NCI-H524 (cell line): ENCODE data around the gene GPBP1L1.
"Not testable (repeated sequence)": the region's sequence is repeated elsewhere in the genome, so short reads cannot be mapped to it uniquely, and the experiment has no call there.

Experiments
- DNase-seq, 2 experiments: peaks; one replicate each; lab custom pipeline; 2025; lab: John Stamatoyannopoulos, UW

The GPBP1L1 gene

DNA sequence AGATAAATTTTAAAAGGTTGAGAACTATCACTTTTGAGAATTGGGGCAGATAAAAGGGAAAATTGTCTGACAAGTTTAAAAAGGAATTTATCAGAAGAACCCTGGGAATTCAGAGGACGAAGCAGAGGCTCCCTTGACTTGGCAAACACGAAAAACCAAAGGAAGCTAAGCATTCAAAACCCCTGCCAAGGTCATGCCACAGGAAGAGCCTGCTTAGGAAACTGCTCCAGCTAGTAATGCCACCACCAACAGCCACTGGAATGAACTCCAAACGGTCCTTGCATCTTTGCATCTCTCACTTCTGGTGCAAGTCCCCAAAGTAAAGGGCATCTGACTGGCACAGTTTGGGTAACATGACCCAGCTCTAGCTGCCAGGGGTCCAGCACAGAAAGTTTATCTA, 7.2 kb downstream of the GPBP1L1 start:
- DNase-seq: no peak

DNA sequence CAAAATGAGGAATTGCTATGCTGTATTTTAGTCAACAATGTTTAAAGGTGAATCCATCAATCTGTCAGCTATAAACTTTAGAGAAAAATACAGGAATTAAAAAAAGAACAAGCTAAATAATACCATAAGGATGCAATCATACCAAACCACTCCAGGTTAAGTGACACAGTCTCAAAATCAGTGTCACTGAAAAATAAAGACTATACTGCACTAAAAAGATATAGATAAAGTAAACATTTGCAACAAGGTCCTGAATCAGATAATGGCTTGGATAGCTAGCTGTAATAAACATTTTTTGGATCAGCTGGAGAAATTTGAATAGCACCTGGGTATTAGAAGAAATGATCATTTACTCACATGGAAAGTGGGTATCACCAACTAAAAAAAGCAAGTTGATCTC, 7.8 kb downstream of the GPBP1L1 start:
- no peak for DNase-seq

DNA sequence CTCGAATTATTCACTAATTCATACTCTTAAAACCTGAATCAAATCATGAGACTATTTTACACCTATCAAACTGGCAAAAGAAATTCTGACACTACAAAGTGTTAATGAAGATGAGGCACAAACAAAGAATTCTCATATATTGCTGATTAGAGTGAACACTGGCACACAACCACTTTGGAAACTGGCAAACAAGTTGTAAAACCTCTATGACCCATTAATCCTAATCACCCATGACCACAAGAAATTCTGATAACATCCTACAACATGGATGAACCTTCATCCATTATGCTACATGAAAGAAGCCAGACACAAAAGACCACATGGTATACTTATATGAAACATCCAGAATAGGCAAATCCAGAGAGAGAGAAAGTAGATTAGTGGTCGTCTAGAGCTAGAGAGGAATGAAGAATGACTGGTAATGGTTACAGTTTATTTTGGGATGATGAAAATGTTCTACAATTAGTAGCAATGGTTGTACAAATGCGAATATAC, 8.5 kb downstream of the GPBP1L1 start:
- no peak for DNase-seq

DNA sequence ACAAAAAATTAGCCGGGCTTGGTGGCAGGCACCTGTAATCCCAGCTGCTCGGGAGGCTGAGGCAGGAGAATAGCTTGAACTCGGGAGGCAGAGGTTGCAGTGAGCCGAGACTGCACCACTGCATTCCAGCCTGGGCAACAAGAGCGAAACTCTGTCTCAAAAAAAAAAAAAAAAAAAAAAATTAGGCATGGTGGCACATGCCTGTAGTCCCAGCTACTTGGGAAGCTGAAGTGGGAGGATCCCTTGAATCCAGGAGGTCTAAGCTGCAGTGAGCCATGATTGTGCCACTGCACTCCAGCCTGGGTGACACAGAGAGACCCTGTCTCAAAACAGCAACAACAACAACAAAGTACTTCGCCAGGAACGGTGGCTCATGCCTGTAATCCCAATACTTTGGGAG, 9.8 kb downstream of the GPBP1L1 start:
- DNase-seq: not testable (repeated sequence)

DNA sequence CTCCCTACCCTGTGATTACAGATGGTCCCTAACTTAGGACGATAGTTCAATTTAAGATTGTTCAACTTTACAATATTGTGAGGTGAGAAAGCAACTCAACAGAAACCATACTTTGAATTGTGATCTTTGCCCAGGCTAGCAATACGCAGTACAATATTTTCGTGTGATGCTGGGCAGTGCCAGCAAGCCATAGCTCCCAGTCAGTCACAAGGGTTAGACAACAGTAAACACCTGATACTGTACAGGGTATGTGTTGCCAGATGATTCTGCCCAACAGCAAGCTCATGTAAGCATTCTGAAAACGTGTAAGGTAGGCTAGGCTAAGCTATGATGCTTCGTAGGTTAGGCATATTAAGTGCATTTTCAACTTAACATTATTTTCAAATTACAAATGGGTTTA, 11.9 kb downstream of the GPBP1L1 start:
- DNase-seq: no peak

DNA sequence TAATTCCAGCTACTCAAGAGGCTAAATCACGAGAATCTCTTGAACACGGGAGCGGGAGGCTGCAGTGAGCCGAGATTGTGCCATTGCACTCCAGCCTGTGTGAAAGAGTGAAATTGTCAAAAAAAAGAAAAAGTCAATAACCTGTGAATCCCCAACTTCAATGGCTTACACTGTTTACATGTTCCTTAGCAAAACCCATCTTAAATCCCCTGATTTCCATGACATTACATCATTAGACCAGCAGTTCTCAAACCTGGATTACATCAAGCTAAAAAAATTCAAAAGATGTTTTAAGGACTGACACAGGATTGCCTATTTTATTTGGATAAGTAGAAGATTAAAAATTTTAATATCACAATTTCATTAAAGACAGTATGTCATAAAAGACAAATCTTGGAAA, 12.4 kb downstream of the GPBP1L1 start:
- DNase-seq: no peak

DNA sequence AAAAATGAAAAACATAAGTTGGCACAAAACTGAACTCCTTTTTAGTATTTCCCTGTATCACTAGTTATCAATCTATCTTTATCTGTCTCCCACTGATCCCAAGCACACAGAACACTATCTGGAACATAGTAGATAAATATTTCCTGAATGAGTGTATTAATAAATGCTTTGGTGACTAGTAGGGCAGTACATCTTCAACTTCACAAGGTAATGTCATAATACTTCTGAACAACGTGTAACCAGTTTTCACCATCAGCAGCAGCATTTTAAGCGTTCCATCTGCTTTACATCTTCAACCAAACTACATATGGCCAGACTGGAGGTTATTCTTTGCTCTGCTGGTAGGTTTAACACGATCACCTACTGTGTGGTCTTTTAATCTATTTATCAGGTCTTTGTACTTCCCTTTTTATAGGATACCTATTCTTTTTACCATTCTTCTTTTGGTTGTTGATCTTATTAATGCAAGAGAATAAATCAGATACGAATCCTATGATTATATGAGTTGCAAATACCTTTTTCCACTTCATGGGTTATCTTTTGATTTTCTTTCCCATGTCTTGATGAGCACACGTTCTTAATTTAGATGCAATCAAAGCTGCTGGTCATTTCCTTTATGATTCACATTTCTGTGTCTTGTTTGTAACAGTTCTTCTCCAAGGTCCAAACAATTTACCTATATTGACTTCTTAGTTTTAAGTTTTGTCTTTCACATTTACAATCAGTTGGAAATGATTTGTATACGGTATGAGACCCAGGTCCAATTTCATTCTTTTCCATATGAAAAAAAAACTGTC, 16.3 kb downstream of the GPBP1L1 start:
- no peak for DNase-seq

DNA sequence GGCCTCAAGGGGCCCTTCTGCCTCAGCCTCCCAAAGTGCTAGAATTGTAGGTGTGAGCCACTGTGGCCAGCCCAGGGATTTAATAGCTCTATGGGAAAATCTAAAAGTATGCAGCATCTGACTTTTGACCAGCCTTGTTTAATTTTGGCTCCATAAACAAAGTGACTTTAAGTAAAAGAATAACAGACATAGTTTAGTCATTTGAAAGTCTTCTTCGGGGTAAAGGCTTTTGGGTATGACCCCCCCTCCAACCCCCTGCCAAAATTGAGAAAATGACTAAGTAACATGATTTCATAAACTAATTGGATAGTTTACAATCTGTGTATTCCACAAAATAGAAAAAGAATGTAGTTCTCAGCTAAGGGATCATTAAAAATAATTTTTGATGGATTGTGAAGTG, 17.0 kb downstream of the GPBP1L1 start:
- no peak for DNase-seq

DNA sequence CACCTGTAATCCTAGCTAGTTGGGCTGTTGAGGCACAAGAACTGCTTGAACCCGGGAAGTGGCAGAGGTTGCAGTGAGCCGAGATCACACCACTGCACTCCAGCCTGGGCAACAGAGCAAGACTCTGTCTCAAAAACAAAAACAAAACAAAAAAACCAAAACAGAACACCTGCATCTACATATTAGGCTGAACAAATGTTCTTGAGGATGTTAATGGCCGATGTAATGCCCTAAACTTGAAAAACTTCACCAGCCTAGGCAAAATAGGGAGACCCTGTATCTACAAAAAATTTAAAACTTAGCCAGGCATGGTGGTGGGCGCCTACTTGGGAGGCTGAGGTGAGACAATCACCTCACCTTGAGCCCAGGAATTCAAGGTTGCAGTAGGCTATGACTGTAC, 17.8 kb downstream of the GPBP1L1 start:
- DNase-seq: no peak

DNA sequence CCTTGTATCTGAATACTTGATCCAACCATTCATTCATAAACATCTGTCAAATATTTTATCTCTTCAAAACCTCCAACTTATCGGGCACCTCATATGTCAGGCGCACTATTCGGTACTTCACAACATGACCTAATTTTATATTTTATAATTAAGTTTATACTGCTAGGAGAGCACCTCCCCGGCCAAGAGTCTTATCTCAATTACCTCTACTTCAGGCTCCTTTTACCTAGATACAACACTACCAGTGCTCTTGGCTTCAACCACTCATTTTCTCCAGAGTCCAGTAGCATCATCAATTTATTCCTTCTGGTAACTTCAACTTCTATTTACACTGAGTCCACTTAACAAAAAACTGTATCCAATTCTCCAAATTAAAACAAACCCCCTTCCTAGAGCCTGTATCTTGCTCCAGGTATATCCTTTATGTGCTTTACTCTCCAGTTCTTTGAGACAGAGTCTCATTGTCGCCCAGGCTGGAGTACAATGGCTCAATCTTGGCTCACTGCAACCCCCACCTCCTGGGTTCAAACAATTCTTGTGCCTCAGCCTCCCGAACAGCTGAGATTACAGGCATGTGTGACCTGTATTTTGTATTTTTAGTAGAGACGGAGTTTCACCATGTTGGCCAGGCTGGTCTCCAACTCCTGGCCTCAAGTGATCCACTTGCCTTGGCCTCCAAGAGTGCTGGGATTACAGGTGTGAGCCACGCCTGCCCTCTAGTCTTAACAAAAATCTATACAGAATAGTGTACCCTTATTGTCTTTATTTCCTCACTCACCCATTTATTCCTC, 18.8 kb downstream of the GPBP1L1 start:
- DNase-seq: no peak

DNA sequence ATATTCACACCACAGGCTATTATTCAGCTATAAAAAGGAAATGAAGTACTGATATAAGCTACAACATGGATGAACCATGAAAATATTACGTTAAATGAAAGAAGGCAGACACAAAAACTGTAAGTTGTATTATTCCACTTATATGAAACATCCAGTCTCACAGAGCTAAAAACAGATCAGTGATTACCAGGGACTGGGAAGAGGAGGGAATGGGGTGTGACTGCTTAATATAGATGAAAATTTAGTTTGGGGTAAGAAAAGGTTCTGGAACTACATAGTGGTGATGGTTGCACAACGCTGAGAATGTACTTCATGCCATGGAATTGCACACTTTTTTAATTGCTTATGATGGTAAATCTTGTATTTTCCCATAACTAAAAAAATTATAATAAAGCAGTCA, 19.5 kb downstream of the GPBP1L1 start:
- no peak for DNase-seq

DNA sequence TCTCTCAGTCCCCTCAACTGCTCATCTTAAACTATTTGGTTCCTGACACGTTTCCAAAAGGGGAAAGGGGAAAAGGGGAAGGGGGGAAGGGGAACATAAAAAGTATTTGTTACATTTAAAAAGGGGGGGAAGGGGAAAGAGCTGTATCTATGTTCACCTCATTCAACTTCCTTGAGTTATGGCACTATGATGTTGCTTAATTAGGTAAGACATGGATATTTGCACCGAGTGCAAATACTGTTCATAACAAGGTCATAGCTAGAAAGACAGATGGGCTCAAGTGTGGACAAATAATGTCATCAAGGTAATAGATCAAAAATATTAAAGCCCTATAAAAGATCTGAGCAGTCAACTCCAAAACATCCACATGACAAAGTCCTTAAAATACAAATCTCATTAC, 26.0 kb downstream of the GPBP1L1 start:
- DNase-seq: no peak

DNA sequence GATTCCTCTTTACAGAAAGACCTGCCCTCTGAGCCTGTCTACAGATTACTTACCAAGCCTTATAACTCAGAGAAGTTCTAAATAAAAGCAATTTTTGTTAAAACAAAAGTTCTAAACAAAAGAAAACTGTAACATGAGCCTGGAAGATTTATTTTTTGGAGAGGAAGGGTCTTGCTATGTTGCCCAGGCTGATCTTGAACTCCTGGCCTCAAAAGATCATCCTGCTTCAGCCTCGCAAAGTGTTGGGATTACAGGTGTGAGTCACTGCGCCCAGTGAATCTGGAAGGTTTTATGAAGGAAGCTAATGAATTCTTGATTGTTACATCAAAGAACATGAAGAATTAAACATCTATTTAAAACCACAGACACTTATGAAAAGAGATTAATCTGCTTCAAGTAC, 27.1 kb downstream of the GPBP1L1 start:
- DNase-seq: no peak

DNA sequence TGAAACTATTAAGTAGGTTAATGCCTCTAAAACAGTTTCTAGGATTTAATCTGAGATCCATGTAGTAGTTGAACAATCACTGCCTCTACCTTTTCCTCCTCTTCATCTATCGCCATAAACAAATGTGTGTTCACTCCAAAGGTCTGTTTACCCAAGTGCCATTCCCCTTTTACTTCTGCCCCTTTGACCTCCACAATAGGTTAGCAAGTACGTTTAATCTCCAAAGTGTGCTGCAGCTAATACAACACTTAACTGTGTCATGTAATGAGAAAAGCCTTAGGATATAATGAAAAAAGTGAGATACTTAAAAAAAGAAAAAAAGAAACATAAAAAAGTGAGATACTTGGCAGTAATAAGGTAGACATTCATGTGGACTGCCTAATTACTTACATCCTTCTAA, 28.2 kb downstream of the GPBP1L1 start:
- no peak for DNase-seq

DNA sequence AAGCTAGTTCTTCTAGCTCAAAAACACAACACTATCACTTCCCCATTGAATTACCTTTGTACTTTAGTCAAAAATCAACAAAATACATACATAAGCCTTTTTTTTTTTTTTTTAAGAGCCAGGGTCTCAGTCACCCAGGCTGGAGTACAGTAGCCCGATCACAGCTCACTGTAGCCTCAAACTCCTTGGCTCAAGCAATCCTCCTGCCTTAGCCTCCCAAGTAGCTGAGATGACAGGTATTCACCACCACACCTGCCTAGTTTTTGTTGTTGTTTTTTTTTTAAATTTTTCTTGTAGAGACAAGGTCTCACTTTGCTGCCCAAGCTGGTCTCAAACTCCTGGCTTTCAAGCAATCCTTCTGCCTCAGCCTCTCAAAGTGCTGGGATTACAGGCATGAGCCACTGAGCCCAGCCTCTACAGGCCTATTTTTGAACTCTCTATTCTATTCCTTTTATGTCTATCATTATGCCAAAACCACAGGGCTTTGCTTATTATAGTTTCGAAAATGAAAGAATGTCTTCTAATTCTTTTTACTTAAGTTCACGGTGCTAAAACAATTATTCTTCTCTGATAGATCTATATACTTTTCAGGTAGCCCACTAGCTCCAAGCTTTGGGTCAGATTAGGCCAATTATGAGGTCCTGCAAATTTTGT, 29.6 kb downstream of the GPBP1L1 start:
- DNase-seq: no peak

DNA sequence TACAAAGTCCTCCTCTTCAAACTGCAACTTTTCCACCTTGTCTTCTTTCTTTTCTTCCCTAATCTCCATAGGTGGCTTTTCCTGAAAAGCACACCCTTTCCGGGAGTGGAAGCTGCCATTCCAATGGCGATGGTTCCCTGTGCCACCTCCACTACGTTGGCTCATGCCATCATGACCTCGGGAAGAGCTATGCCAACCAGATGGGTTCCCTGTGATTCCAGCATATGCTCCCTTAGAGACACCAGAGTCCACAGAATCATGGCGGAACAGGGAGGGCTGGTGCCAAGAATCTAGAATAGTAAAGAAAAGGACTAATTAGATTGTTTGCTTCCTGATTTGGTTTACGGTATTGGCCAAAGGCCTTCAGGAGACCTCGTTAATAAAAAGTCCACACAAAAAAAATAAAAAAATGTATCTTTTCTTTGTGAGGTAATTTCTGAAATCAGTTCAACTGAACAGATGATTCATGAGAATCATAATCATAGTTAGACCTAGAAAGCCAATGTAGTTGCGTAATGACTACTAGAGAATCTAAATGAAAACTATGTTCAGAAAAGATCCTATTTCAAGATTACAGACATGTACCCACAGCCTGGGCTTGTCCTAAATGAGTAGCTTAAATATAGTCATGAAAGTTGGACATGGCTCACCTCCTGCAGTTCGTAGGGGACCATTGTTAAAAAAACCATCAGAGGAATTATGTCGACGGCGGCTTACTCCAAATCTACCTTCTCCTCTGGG, 31.6 kb downstream of the GPBP1L1 start:
- no peak for DNase-seq

DNA sequence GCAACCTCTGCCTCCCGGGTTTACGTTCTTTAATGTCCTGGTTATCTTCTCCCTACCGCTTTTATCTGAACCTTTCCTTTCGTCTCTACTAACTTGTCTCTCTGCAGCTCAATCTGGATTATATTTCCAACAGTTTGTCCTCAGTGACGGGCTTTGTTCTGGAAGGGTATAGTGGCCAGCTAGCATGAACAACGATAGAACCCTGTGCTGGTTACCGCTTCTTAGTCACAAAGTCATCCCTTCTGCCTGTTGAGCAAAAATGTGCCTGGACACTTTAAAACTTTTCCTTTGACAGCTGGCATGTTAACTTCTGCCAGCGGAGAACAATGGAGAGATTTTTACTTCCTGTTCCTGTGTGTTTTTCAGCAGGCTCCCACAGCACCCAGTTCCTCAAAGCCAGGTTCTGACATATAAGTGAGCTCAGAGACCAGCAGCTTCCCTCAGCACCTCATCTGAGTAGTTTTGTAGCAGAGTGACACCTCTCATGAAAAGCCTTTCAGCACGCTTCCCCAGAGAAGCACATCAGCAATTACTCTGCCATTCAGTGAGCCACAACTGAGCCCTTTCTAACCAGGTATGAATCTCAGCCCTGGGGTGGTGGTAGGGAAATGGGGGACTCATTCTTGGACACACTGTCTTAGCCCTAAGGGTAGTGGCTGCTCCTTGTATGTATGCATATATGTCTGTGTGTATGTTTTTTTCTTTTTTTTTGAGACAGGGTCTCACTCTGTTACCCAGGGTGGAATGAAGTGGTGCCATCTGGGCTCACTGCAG, 38.9 kb downstream of the GPBP1L1 start:
- DNase-seq: no peak

DNA sequence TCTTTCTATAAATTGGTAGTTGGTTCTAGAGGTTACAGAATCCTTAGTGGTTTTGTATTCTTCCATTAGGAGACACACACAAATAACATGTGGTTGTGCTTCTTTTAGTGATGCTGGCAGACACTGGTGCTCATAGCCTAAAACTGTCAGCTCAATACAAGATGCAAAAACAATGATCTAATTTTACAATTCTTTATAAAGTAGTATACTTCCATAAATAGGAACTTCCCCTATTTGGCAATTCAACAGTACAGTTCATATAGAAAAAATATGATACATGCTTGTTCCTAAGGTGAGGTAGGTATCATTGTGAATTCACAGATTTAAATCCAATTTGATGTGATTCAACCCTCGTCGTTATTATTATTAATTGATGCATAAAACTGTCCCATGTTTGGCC, 41.7 kb downstream of the GPBP1L1 start:
- no peak for DNase-seq

DNA sequence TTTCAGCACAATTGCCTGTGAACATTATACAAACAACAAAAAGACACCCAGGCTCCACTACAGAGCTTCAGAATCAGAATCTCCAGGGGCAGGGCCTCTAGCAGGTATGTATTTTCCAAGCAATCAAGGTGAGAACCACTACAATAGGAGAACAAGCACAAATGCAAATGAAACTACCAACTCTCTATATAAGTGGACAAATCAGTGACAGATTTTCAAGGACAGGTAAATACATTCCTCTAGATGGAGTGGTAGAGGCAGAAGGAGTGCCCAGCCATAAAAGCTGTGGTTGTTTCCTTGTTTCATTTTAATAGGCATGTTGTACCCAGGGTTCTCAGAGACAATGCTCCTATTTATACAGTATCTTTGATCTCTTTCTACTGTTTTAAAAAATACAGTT, 42.4 kb downstream of the GPBP1L1 start:
- DNase-seq: no peak

DNA sequence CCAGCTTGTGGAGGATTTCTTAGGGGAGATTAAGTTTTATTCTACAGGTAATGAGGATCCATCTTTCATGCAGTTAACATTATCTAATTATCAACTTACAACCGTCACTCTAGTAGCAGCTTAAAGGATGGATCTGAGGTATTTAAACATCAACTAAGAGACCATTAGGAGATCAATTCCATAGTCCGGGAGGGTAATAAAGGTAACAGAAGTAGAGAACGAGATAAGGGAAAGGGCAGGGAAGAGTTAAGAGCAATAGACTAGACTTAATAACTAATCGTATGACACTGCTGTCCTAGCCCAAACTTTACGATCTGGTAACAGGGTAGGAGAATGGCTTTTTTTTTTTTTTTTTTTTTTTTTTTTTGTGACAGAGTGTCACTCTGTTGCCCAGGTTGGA, 43.0 kb downstream of the GPBP1L1 start:
- DNase-seq: no peak

DNA sequence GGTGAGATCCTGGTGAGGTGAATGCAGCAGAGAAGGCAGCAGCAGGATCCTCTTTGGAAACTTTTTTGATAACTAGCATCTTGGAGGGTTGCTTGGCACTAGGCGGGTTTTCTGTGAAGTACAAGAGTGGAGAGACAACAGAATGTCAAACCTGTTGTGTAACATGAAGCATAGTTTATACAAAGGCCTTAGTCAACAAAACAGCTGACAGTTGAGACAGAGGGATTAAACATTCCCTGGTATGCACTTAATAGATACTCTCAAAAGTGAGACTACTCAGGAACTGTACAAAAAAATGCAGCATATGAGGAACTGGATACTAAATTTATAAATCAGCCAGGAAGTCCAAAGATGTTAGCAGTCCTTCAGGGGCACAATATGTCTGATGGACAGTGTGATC, 46.0 kb downstream of the GPBP1L1 start:
- no peak for DNase-seq
